Stimulated activated memory B cell treated with anti-CD40 and anti-IgM and Interleukin-4, amounts not matched to agents 10 μg/mL and 1 μg/mL and 100 μg/mL, for 72 hours (primary cell): Measurements from ENCODE around the gene SLC35G2.

Experiments
- ATAC-seq: fragments of 150-1000 bp; cut with Tn5 transposase; 2 replicates; pipeline ENCODE4 v1.10.0; 2021
- H3K27ac Mint-ChIP-seq: one replicate; pipeline ENCODE4 v1.8.0; 2022; ENCODE audit warnings: mild to moderate bottlenecking, mixed read lengths
- H3K27me3 Mint-ChIP-seq: one replicate; pipeline ENCODE4 v1.8.0; 2022; ENCODE audit warnings: mixed read lengths
- H3K36me3 Mint-ChIP-seq: one replicate; pipeline ENCODE4 v1.8.0; 2022; ENCODE audit warnings: mixed read lengths
- H3K4me1 Mint-ChIP-seq: one replicate; pipeline ENCODE4 v1.8.0; 2022; ENCODE audit warnings: mixed read lengths
- H3K4me3 Mint-ChIP-seq: one replicate; pipeline ENCODE4 v1.8.0; 2022; ENCODE audit warnings: mild to moderate bottlenecking, moderate library complexity, mixed read lengths
- H3K9me3 Mint-ChIP-seq: one replicate; pipeline ENCODE4 v1.8.0; 2022; ENCODE audit warnings: mixed read lengths

SLC35G2 gene

DNA sequence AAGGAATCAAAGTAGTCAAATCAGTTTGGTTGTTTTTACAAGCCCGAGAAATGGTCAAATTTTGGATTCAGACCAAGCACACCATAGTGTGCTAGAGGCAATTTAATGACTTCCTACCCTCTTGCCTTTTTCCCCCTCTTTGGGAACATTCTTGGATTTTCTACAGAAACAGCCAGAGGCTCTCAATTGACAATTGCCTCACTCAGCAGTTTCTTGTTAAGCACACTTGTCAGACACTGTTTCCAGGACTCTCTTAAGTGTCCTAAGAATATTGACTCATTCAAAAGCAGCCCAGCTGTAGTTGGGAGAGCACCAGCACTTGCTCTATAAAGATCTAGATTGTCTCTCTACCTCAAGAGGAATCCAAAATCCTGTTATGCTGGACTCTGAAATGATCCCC is 1.5 kb upstream of the SLC35G2 start:
- no peak overlapping the region for H3K27ac Mint-ChIP-seq
- no peak overlapping the region for H3K4me3 Mint-ChIP-seq
- H3K27me3 Mint-ChIP-seq: peaks cover 51% of the 10 kb centered on the region

DNA sequence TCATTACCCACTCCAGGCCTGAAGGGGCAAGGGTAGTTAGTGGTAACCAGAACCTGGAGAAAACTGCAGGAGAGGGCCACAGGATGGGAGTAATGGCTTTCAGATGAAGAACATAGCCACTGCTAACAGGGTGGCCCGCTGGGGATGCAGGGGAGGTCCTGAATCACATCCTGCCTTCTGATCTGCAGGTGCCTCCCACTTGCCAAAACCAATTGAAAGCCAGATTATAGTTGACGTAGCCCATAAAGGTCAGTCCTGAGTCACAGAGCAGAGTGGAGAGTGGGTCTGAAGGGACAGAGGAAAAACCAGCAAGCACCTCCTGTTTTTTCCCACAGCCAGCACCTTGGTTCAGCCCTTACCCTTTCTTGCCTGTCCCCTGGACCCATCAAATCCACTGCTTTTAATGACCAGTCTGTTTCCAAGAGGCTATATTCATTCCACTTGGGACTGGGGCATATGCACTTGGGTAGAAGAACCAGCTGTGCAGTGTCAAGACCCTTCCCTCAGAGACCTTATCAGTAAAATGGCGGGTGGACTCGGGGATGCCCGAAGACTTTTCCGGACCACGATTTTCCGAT is 646 bp upstream of the SLC35G2 start:
- ATAC-seq: peak; percentile 82
- Mint-ChIP-seq H3K4me3 (peak overlapping the region; percentile 87), H3K36me3 (peaks cover 14% of the 10 kb centered on the region), H3K27me3 (peaks cover 59% of the 10 kb centered on the region), H3K27ac (peak overlapping the region; percentile 44), H3K4me1 (peaks cover 21% of the 10 kb centered on the region), H3K9me3 (peaks cover 5% of the 10 kb centered on the region)

More for the DNA sequence above, 1.5 kb upstream of the SLC35G2 start:
- H3K9me3 Mint-ChIP-seq: peaks cover under 1% of the 10 kb centered on the region
- peaks cover 21% of the 10 kb centered on the region for H3K4me1 Mint-ChIP-seq
- no peak for ATAC-seq
- H3K36me3 Mint-ChIP-seq: peaks cover 9% of the 10 kb centered on the region

DNA sequence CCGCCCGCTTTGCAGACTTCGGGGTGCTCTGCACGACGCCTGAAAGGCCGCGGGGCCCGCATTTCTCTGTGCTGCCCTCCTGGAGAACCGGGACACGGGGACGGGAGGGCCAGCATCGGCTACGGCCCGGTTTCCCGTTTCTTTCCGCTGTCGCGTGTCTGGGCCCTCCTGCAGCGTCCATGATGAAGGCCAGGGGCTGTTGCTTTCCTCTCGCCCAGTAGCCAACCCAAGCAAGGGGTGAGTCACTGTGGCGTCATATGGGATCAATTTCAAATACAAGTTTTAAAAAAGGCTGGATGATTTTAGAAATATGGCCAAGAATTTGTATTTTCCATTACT is 435 bp downstream of the SLC35G2 start:
- H3K4me1 Mint-ChIP-seq: peaks cover 21% of the 10 kb centered on the region
- H3K4me3 Mint-ChIP-seq: peak overlapping the region; percentile 87
- peak overlapping the region; percentile 44 for H3K27ac Mint-ChIP-seq
- peaks cover 19% of the 10 kb centered on the region for H3K36me3 Mint-ChIP-seq
- H3K9me3 Mint-ChIP-seq: peaks cover 10% of the 10 kb centered on the region
- H3K27me3 Mint-ChIP-seq: peaks cover 70% of the 10 kb centered on the region
- ATAC-seq: peak; percentile 52

DNA sequence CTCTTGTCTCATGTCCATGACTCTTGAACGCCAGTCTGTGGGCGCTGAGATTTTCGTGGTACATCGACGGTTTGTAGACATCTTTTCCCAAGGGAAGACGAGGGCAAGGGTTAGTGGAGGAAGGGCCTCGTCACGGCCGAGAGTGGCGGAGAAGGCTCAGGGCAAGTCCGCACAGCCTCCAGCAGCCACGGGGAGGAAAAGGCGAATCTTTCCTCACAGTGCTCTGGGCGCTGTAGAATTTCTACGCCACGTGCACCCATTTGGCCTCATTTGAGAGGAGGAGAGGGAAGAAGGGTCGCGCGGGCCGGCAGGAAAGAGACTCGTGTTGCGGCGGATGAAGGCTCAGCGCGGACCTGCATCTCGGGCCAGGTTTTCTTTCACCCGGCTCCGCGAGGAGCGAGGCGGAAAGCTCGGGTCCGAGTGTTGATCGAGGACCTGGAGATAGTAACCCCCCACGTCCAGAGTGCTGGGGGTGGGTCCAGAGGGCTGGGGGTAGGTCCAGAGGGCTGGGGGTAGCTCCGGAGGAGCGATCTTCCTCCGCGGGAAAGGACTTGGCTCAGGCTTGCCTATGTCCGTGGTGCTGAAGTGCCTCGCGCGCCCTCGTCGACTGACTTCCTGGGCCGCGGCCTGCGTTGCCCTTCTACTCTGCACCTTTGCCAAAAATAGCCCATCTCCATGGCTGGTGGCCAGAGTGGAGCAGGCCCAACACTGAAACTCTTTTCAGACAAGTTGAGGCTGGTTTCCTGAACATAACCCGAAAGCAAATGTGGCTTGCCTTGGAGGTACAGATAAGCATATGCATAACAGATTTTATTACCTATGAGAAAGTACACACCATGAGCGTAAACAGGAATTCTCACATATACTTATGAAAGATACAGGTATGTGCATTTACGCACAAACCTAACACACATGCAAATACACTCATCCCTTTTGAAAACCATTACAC is 1.1 kb downstream of the SLC35G2 start:
- peaks cover 21% of the 10 kb centered on the region for H3K36me3 Mint-ChIP-seq
- H3K27ac Mint-ChIP-seq: peak overlapping the region; percentile 44
- peaks cover 21% of the 10 kb centered on the region for H3K4me1 Mint-ChIP-seq
- peaks cover 11% of the 10 kb centered on the region for H3K9me3 Mint-ChIP-seq
- peak; percentile 40 for ATAC-seq
- H3K27me3 Mint-ChIP-seq: peaks cover 74% of the 10 kb centered on the region
- H3K4me3 Mint-ChIP-seq: peak overlapping the region; percentile 87

DNA sequence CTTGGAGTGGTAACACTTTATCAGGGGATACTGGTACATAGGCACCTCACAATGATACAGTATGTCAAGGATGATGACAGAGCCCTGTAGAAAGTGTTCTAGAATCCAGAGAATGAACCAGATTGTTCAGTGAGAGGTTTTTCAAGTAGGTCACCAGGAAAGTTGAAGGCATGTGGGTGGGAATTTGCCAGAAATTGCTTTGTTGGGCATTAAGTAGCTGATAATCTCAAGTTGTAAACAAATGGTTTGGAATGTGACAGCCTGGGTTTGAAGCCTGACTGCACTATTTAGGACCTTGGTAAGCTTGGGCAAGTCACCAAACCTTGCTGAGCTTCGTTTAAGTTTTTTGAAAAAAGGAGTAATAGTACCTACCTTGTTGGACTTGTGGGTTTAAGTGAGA is 12.5 kb downstream of the SLC35G2 start:
- Mint-ChIP-seq H3K36me3 (peaks cover 5% of the 10 kb centered on the region), H3K27me3 (peaks cover 69% of the 10 kb centered on the region), H3K27ac (no peak overlapping the region), H3K4me3 (no peak overlapping the region), H3K9me3 (peaks cover 9% of the 10 kb centered on the region), H3K4me1 (no peaks in the 10 kb centered on the region)
- no peak for ATAC-seq

GRCh38 chr3:136835089-136835812 is 16.3 kb downstream of the SLC35G2 start:
- Mint-ChIP-seq H3K27me3 (peaks cover 32% of the 10 kb centered on the region), H3K9me3 (no peaks in the 10 kb centered on the region), H3K36me3 (peaks cover 11% of the 10 kb centered on the region), H3K4me3 (no peak overlapping the region), H3K4me1 (no peaks in the 10 kb centered on the region), H3K27ac (no peak overlapping the region)
- ATAC-seq: no peak

- ATAC-seq: no peak
- no peak overlapping the region for H3K27ac Mint-ChIP-seq
Measured at GRCh38 chr3:136835813-136836510, 17.0 kb downstream of the SLC35G2 start.

DNA sequence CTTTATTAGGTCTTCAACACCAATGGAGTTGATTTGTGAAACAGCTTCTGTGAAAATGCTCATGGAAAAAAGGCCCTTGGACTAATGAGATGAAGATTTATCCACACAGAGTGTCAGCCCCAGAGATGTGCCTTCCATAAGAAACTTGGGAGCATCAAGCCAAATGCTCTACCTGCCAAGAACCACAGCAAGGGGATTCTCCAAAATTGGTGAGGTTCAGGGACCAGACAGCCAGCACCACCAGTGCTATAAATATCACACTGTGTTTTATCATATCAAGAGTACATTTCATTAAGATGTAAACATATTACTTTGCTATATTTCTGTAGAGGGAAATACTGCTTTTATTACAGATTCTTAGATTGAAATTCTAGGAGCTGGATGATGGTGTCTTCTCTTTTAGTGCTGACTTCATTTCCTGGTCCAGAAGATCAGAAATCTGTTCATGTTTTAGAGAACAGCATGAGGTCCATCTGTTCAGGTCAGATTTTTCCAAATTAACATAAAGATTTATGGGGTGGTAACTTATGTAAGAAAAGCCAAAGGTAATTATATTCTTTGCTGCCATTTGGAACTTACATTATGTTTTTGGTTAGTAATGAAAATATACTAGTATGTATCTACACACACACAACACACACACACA is 17.7 kb downstream of the SLC35G2 start:
- Mint-ChIP-seq H3K27me3 (peaks cover 18% of the 10 kb centered on the region), H3K9me3 (no peaks in the 10 kb centered on the region), H3K4me1 (no peaks in the 10 kb centered on the region), H3K36me3 (peaks cover 16% of the 10 kb centered on the region), H3K27ac (no peak overlapping the region), H3K4me3 (no peak overlapping the region)
- ATAC-seq: no peak

More at GRCh38 chr3:136835813-136836510, 17.0 kb downstream of the SLC35G2 start:
- Mint-ChIP-seq H3K4me3 (no peak overlapping the region), H3K9me3 (no peaks in the 10 kb centered on the region), H3K4me1 (no peaks in the 10 kb centered on the region), H3K27me3 (peaks cover 25% of the 10 kb centered on the region), H3K36me3 (peaks cover 16% of the 10 kb centered on the region)

DNA sequence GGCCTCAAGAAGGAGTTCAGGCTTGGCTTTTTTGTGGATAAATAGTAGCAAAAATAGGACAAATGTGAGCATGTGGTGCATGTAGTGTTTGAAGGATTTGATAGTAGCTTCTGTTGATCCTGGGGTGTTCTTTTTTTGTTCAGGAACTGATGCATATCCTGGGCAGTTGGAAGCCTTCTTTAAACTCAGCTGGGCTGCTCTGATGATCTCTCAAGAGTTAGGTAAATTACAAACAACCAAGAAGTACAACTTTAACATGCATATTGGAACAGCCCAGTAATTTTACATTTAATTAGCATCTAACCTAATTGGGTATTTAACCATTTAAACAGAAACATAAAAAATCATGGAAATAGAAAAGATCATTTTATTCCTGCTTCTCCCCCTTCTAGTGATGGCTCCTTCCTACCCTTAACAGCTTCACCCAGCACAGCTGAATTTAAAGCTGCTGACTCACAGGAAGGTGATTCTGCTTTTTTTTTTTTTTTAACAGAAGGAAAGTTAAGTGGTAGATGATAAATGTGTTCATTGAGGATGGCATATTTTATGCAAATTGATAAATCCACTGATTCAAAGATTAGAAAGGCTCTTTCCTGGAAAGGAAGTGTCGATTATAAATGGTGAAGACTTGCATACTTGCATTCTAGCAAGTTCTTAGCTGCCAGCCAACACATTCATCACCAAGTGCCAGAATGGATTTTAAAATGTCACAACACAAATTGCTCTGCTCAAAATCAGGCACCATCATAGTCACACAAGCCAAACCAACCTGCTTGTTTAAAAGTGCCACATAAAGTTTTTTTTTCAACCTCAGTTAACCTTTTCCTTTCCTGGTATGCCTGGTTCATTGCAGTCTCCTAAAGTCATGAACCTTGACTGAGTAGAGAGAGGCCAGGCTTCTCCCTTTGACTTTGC is 20.0 kb downstream of the SLC35G2 start:
- Mint-ChIP-seq H3K27me3 (no peaks in the 10 kb centered on the region), H3K4me1 (no peaks in the 10 kb centered on the region), H3K36me3 (peaks cover 34% of the 10 kb centered on the region), H3K9me3 (no peaks in the 10 kb centered on the region), H3K27ac (no peak overlapping the region), H3K4me3 (no peak overlapping the region)
- no peak for ATAC-seq

- H3K27ac Mint-ChIP-seq: no peak overlapping the region
- ATAC-seq: no peak
Measured at GRCh38 chr3:136839556-136839931, 20.6 kb downstream of the SLC35G2 start.

DNA sequence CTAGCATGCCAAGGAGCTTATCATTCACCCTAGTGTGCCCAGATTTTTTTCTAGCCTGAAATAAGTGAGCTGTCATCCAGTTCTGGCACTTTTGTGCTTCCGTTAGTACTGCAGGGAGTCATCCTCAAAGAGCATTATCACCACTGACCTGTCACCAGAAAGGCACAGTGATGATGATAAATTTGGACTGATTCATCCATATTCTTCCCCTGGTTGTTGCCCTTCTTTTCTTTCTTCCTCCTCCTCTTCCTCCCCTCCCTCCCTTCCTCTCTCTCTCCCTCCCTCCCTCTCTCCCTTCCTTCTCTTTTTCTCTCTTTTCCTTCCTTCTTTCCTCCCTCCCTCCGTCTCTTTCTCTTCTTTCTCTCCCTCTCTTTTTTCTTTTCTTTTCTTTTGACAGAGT is 21.3 kb downstream of the SLC35G2 start:
- Mint-ChIP-seq H3K9me3 (no peaks in the 10 kb centered on the region), H3K4me3 (no peak overlapping the region), H3K27ac (peak overlapping the region; percentile 31), H3K27me3 (no peaks in the 10 kb centered on the region), H3K4me1 (no peaks in the 10 kb centered on the region), H3K36me3 (peaks cover 41% of the 10 kb centered on the region)
- no peak for ATAC-seq

More at GRCh38 chr3:136839556-136839931, 20.6 kb downstream of the SLC35G2 start:
- no peak overlapping the region for H3K4me3 Mint-ChIP-seq
- H3K27me3 Mint-ChIP-seq: no peaks in the 10 kb centered on the region
- peaks cover 37% of the 10 kb centered on the region for H3K36me3 Mint-ChIP-seq
- H3K9me3 Mint-ChIP-seq: no peaks in the 10 kb centered on the region
- no peaks in the 10 kb centered on the region for H3K4me1 Mint-ChIP-seq

DNA sequence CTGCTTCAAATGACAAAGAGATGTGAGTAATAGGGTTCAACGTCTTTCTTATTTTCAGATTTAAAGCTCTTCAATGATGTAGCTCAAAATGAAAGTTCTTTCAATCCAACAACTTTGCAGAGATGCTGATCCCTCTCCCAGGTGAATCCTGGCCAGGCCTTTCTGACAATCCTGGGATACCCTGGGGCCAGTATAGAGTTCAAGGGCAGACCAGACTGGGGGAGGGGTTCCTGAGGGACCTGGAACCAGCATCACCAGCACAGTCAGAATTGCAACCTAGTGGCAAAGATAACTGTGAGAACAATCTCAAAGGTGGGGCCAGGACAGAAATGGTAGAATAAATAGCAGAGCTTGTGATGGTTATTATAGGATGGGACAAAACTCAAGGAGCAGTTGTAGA is 23.4 kb downstream of the SLC35G2 start:
- ATAC-seq: no peak
- no peak overlapping the region for H3K27ac Mint-ChIP-seq

GRCh38 chr3:136844724-136845123 is 25.8 kb downstream of the SLC35G2 start:
- no peak for ATAC-seq
- no peak overlapping the region for H3K27ac Mint-ChIP-seq
- H3K4me3 Mint-ChIP-seq: no peak overlapping the region
- H3K9me3 Mint-ChIP-seq: no peaks in the 10 kb centered on the region
- H3K36me3 Mint-ChIP-seq: peaks cover 47% of the 10 kb centered on the region
- no peaks in the 10 kb centered on the region for H3K4me1 Mint-ChIP-seq
- no peaks in the 10 kb centered on the region for H3K27me3 Mint-ChIP-seq

More for the DNA sequence above, 23.4 kb downstream of the SLC35G2 start:
- Mint-ChIP-seq H3K4me1 (no peaks in the 10 kb centered on the region), H3K9me3 (no peaks in the 10 kb centered on the region), H3K27me3 (no peaks in the 10 kb centered on the region), H3K4me3 (no peak overlapping the region), H3K36me3 (peaks cover 55% of the 10 kb centered on the region)

DNA sequence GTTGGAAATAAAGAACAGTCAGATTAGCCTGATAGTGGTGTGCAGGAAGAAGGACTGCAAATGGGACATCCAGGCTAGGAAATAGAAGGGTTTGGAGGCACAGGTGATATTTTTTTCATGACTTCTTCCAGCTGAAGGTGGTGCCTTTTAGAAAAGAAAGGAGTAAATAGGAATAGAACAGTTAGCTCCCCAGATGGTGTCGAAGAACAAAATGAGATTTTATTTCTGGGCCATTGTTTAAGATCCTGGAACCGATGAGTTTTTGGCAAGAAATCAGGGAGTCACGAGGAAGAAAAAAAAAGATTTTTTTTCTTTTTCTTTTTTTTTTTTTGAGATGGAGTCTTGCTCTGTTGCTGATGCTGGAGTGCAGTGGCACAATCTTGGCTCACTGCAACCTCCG is 33.3 kb downstream of the SLC35G2 start:
- no peaks in the 10 kb centered on the region for H3K27me3 Mint-ChIP-seq
- peaks cover 57% of the 10 kb centered on the region for H3K36me3 Mint-ChIP-seq
- no peak overlapping the region for H3K4me3 Mint-ChIP-seq
- ATAC-seq: no peak
- H3K4me1 Mint-ChIP-seq: no peaks in the 10 kb centered on the region
- H3K9me3 Mint-ChIP-seq: peaks cover 1% of the 10 kb centered on the region
- H3K27ac Mint-ChIP-seq: no peak overlapping the region
